NCI-H187 treated with DMSO at 0.1 percent for 48 hours (cell line): ENCODE data around the gene RAD54L2.
"Not testable (repeated sequence)": the region's sequence is repeated elsewhere in the genome, so short reads cannot be mapped to it uniquely, and the experiment has no call there.

Experiments
- DNase-seq: peaks from one replicate; lab custom pipeline; 2025; lab: John Stamatoyannopoulos, UW

RAD54L2 gene, protein sequence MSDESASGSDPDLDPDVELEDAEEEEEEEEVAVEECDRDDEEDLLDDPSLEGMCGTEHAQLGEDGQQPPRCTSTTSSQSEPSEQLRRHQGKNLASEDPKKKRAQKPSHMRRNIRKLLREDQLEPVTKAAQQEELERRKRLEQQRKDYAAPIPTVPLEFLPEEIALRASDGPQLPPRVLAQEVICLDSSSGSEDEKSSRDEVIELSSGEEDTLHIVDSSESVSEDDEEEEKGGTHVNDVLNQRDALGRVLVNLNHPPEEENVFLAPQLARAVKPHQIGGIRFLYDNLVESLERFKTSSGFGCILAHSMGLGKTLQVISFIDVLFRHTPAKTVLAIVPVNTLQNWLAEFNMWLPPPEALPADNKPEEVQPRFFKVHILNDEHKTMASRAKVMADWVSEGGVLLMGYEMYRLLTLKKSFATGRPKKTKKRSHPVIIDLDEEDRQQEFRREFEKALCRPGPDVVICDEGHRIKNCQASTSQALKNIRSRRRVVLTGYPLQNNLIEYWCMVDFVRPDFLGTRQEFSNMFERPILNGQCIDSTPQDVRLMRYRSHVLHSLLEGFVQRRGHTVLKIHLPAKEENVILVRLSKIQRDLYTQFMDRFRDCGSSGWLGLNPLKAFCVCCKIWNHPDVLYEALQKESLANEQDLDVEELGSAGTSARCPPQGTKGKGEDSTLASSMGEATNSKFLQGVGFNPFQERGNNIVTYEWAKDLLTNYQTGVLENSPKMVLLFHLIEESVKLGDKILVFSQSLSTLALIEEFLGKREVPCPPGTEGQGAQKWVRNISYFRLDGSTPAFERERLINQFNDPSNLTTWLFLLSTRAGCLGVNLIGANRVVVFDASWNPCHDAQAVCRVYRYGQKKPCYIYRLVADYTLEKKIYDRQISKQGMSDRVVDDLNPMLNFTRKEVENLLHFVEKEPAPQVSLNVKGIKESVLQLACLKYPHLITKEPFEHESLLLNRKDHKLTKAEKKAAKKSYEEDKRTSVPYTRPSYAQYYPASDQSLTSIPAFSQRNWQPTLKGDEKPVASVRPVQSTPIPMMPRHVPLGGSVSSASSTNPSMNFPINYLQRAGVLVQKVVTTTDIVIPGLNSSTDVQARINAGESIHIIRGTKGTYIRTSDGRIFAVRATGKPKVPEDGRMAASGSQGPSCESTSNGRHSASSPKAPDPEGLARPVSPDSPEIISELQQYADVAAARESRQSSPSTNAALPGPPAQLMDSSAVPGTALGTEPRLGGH (N-terminal part only)

DNA sequence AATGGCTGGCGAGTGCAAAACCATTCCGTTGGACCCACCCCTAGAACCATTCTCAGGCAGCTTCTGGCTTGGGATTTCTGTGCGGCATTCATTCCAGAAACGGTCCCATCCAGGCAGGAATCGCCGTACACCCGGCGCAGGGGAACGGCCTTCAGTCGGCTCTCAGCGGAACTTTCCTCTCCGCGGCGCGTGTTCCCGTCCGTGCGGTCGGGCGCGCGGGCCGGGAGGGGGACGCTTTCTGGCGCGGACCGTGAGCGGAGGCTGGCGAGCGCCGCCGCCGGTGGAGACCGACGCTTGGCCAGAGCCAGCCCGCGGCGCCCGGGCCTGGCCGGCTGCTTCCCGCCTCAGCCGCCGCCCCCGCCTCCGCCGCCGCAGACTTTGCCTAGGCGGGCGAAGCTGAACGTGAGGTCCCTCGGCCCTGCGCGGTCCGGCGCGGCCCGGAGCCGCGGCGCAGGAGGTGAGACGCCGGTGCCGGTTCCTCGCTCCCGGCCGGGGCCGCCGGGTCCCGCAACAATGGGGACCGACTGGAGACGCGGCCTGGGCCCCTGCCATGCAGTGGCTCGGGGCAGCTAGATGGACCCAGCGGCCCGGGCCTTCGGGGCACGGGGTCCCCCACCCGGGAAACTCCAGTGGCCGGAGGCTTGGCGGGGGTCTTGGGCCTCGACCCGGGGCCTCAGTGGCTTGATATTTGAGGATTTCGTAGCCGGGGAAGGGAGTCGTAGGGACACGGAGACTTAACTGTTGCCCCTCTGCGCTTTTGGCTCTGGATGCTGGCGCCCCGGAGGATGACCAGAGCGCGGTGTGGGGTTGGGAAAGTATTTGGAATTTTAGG, at the start of gene RAD54L2:
Gene RAD54L2, plus strand, starts transcription at position 261 of the 832 bp plus-strand sequence. CDS start 51,702 bp downstream, outside the sequence.
- DNase-seq: no peak

DNA sequence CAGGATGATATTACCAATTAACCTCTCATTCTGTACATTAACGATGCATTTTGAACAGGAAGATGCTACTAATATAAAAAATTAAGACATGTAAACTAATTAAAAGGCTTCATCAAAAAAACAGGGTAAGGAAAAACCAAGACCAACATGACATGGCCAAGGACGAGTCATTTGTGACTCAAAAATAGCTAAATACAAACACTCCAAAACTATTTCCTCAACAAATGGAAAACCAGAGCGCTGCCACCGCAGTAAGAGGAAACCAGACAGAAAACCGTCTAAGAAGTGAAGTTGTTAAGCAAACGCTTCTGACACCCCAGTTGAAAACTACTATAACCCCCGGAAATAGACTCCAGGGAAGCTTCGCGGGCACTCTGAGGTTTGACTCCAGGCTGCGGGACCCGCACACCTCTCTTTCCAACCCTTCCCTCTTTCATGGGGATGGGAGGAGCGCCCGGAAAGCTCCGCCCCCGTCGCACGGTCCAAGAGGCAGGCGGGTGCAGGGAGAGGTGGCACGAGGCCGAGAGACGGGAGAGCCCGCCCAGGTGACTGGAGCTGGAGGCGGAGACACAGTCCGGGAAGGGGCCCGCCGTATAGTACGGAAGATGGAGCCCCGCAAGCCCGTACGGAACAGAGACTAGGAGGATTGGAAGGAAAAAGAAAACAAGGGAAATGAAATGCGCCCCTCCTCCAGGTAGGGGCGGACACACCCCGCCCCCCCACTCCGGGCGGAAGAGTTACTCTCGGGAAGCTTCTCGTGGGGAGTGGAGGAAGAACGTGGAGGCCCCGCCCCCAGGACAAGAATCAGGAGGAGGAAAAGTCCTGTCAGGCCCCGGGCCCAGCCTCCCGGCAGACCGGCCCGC, 39.4 kb upstream of the RAD54L2 start:
- DNase-seq: peak; percentile 45

DNA sequence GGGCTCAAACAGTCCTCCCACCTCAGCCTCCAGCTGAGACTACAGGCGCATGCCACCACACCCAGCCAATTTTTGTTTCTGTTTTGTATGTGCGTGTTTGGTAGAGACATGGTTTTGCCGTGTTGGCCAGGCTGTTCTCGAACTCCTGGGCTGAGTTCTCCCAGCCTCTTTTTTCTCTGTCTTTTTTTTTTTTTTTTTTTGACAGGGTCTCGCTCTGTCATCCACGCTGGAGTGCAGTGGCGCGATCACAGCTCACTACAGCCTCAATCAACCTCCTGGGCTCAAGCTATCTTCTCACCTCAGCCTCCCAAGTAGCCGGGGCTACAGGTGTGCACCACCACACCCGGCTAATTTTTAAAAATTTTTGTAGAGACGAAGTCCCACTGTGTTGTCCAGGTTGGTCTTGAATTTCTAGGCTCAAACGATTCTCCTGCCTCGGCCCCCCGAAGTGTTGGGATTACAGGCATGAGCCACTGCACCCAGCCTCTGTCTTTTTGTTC, 37.8 kb upstream of the RAD54L2 start:
- no peak for DNase-seq

DNA sequence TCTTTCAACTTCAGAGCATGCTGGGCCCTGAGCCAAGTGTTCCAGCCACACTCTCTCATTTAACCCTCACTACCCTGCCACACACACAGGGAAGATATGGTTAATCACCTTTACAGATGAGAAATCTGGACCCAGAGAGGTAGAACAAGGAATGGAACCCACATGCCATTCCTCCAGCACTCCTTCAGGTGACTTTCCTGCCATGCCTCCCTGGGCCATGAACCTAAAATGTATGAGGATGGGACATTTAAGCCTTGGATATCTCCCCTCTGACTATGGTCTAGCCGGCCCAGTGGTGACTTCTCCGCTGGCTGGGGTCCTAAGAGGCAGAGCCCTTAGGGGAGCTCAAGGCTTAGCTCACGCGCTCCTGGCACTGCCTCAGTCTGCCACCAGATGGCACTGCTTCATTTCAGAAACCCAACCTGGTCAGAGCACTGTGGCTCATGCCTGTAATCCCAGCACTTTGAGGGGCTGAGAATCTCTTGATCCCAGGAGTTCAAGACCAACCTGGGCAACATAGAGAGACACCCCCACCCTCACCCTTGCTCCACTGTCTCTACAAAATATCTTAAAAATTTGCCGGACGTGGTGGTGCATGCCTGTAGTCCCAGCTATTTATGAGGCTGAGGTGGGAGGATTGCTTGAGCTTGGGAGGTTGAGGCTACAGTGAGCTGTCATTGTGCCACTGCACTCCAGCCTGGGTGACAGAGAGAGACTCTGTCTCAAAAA, 36.5 kb upstream of the RAD54L2 start:
- DNase-seq: peak; percentile 3

DNA sequence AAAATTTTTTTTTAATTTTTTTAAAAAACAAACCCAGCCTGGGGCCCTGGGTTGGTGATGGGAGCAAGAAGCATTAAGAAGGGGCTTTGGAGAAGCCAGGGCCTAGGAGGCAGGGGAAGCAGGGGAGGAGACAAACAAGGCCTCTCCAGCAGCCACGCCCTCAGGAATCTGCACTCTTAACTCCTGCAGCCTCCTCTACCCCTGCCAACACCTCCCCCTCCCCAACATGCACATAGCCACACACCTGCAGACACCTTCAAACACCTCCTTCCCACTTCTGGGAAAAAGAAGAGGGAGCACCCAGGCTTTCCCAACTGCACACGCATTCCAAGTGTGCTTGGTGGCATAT, 36.0 kb upstream of the RAD54L2 start:
- no peak for DNase-seq

DNA sequence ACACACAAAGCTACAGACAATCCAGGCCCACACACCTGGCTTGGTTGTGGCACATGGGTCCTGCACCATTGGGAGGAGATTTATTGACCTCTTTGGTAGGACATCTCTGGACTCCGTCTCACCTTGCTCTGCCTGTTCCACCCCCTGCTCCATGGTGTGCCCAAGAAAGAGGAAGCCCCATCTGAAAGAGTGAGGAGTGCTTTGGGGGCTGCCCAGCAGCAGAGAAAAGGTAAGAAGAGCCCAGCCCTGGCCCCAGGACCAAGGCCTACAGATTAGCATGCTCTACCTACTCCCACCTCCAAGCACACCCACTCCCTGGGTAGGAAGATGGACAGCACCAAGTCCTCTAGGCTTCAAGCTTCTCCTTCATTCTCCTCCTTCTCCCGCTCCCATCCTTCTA, 35.5 kb upstream of the RAD54L2 start:
- DNase-seq: no peak

DNA sequence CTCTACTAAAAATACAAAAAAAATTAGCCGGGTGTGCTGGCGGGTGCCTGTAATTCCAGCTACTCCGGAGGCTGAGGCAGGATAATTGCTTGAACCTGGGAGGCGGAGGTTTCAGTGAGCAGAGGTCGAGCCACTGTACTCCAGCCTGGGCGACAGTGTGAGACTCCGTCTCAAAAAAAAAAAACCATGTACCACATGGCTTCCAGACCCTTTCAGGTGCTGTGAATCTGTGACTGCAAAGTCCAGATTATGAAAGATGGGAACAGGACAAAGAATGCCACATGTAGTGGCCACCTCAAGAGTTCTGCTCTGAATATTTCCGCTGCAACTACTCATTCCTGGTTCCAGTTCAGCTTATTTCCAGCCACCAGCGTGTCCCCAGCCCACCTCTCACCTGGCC, 30.3 kb upstream of the RAD54L2 start:
- DNase-seq: no peak

DNA sequence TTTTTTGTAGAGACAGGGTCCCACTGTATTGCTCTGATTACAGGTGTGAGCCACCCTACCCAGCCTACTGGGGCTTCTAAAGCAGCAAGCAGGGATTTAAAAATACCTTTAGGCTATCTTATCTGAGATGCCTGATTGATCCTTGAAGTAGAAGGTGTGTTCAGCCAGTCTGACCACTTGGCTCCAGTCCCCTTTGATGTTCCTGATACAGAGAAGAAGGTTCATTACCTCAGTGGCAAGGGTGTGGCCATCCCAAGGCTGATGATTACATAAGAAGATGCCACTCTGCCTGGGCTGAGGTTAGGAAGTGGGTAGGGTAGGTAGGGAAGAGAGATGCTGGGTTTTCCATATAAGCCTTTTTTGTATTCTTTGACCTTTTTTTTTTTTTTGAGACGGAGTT, 27.5 kb upstream of the RAD54L2 start:
- no peak for DNase-seq

DNA sequence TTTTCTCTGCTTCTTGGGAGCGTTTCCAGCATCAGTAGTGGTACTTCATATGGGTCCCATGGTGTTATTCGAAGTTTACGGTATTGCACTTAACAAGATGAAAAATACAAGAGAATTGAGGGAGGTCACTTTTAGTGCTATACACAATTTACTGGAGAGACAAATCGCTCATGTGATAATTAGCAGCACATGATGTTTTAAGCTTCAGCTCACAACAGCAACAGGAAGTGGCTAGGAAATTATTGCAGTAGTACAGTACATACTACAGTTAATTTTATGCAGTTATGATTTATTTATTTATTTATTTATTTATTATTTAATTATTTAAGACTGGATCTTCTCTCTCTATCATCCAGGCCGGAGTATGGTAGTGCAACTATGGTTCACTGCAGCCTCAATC, 24.3 kb upstream of the RAD54L2 start:
- DNase-seq: no peak

DNA sequence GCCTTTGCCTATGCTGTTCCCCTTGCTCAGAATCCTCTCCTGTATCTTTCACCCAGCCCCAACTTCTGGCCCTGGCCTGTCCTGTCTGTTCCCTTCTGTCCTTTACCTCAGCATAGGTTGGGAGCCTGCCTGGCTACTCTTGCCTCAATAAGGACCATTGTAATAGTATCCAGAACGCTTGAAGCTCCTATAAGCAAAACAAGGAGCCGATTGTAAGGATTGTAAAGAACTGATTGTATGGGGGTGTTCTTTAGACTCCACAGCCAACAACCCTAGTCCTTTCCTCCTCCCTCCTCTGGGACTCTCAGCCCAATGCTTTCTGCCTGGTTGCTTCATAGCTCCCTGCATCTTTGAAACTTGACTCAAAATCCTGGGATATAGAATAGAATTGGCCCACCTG, 18.7 kb upstream of the RAD54L2 start:
- DNase-seq: no peak

DNA sequence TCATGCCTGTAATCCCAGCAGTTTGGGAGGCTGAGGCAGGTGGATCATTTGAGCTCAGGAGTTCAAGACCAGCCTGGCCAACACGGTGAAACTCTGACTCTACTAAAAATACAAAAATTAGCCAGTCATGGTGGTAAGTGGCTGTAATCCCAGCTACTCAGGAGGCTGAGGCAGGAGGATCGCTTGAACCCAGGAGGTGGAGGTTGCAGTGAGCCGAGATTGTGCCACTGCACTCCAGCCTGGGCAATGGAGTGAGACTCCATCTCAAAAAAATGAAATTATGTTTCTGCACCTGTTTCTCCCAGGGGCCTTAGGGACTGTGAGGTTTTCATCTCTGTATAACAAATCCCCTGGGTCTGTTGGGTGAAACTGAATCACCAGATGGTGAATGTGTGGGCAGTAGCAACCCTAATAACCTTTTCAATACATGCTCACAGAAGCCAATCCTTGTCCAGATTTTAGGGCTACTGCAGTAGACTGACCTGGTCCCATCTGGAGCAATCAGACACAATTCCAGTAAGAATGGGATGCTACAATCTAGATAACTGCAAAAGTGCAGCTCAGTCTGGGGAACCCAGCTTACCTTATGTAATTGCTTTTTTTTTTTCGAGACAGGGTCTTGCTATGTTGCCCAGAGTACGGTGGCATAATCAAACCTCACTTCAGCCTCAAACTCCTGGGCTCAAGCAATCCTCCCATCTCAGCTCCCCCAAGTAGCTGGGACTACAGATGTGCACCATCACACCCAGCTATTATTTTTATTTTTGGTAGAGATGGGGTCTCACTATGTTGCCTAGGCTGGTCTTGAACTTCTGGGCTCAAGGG, 17.4 kb upstream of the RAD54L2 start:
- not testable (repeated sequence) for DNase-seq

DNA sequence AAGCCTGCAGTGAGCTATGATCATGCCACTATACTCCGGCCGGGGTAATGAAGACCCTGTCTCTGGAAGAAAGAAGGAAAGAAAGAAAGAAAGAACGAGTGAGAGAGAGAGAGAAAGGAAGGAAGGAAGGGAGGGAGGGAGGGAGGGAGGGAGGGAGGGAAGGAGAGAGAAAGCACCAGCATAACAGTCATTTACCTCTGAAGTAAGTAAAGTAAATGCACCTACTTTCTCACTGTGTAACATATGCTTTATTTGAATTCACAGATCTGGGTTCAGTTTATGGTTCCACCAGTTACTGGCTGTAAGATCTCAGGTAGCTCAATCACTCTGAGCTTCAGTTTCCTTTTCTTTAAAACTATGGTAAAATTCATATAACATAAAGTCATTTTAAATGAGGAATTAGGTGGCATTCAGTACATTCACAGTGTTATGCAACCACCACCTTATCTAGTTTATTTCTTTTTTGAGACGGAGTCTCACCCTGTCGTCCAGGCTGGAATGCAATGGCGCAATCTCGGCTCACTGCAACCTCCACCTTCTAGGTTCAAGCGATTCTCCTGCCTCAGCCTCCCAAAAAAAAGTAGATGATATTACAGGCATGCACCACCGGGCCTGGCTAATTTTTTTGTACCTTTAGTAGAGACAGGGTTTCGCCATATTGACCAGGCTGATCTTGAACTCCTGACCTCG, 16.1 kb upstream of the RAD54L2 start:
- DNase-seq: no peak

DNA sequence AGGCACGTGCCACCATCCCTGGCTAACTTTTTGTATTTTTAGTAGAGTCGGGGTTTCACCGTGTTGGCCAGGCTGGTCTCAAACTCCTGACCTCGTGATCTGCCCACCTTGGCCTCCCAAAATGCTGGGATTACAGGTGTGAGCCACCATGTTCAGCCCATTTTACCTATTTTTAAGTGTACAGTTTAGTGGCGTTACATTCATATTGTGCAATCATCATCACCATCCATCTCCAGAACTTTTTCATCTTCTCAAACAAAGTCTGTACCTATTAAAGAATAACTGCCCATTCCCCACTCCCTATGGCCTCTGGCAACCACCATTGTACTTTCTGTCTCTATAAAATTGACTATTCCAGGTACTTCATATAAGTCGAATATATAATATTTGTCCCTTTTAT, 13.6 kb upstream of the RAD54L2 start:
- DNase-seq: not testable (repeated sequence)

DNA sequence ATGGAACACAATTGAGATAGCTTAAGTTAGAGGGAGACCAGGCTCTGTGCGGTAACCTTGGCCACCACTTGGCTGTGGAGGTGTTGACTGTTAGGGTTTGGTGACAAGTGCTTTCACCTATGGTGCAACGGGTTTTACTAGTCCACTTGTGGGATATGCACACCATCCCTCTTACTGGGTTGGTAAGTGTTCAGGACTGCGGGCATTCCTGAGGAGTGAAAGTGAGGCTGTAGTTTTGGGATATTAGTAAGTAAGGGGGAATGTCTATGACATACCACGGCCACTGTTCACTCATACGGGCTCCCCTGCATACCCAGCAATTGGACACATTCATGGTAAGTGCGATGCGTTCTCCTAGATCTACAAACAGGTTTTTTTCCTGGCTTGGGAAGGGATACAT, 8.0 kb upstream of the RAD54L2 start:
- DNase-seq: no peak

DNA sequence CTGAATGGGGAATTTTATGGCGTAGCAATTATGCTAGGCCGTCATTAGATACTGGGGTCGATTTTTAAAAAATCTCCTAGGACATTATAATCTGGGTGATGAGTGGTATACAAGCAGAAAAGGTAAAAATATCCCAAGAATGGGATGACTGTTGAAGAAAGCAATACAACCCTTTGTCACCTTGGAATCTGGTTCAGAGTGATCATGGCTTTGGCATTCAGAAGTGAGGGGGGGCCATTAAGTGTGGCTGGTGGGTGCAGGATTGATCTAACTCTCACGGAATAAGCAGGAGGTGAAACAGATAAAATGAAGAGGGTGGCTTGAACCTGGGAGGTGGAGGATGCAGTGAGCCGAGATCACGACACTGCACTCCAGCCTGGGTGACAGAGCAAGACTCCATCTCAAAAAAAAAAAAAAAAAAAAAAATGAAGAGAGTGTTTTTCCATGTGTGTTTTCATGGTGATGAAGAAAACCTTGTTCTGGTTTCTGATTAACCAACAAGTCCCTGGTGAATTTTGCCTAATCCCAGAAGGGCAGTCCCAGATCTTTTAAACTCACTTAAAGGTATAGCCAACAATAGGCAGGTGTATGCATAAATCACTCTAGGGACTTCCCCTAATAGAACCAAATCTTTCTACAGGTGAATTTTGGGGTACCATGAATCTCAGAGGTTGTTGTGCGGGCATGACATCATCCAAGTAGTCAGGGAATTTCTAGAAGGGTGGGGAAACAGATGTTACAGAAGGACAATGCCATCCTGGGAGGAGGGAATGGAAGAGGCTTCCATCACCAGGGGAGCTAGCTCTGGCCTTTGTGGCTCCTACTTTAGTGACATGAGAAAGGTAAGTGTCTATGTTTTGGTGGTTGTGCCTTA, 3.1 kb upstream of the RAD54L2 start:
- no peak for DNase-seq

DNA sequence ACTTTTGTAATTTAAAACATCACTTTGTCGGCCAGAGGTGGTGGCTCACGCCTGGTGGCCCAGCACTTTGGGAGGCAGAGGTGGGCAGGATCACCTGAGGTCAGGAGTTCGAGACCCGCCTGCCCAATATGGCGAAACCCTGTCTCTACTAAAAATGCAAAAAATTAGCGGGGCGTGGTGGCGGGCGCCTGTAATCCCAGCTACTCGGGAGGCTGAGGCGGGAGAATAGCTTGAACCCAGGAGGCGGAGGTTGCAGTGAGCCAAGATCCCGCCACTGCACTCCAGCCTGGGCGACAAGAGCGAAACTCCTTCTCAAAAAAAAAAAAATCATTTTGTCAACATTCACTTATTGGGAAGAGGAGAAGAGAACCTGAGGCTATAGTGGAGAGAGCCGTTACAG, 888 bp upstream of the RAD54L2 start:
- not testable (repeated sequence) for DNase-seq

DNA sequence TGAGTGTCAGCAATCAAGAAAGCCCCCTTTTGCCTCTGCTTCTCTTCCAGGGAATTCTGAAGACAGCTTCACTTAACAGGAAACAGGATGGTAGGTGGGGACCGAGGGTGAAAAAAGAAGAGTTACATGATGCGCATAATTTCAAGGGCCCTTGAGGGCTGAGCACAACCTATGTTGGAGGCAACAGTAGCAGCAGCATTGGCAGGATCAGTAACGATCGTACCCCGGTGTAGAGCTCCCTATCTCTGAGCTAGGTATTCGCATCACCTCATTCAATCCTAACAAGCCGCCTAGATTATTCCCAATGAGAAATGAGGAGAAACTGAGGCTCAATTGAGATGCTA, 432 bp upstream of the RAD54L2 start:
- no peak for DNase-seq
